Measurements from ENCODE around the gene AUTS2.

The AUTS2 gene

GRCh38 chr7:69701288-69701687, 103.0 kb downstream of the AUTS2 start:
- no peak for DNase-seq (ENCODE audit: low read depth)

DNA sequence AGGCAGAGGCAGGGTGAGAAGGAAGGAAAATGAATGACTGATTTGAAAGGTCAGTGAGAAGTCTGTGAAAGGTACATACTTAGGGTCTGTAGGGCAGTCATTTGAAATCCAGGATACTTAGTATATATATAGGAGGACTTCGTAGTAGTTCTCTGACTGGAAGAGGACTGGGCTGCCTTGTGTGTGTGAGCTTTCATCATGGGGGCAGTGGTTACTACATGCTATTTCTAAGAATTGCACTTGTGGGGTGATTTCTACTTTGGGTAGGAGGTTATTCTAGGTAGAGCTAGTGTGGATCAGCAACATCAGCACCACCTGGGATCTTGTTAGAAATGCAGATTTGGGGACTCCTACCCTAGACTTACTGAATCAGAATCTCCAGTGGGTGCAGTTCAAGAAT, 104.1 kb downstream of the AUTS2 start:
- DNase-seq (ENCODE audit: low read depth) = no peak
- H3K4me3 ChIP-seq (ENCODE audit: low read depth, low read length) = no peak overlapping the region
- no peak for TF ChIP-seq CTCF (IDR thresholded peaks at IDR 0.05; ENCODE audit: insufficient read depth, low read depth, low read length, missing control alignments)

More at GRCh38 chr7:69701288-69701687, 103.0 kb downstream of the AUTS2 start:
- no peak for TF ChIP-seq CTCF (IDR thresholded peaks at IDR 0.05; ENCODE audit: insufficient read depth, low read depth, low read length, missing control alignments)
- no peak overlapping the region for H3K4me3 ChIP-seq (ENCODE audit: low read depth, low read length)

DNA sequence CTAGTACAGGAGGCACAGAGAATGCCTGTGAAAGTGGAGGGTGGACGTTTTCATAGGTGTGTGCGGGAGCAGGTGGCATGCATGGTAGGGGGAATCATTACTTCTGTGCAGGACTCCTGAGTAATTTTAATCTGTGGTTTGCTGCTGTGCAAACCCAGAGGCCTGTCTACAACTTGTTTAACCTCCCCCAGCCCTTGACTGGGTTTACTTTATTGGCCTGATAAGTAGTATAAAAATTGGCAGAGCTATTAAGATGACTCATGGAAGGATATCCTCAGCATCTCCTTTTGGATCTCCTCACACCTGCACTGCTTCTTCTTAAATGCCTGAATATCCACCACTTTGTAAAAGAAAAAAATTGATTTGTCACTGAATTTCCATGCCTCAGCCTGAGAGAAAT, 104.8 kb downstream of the AUTS2 start:
- no peak overlapping the region for H3K4me3 ChIP-seq (ENCODE audit: low read depth, low read length)
- DNase-seq (ENCODE audit: low read depth) = no peak
- no peak for TF ChIP-seq CTCF (IDR thresholded peaks at IDR 0.05; ENCODE audit: insufficient read depth, low read depth, low read length, missing control alignments)

DNA sequence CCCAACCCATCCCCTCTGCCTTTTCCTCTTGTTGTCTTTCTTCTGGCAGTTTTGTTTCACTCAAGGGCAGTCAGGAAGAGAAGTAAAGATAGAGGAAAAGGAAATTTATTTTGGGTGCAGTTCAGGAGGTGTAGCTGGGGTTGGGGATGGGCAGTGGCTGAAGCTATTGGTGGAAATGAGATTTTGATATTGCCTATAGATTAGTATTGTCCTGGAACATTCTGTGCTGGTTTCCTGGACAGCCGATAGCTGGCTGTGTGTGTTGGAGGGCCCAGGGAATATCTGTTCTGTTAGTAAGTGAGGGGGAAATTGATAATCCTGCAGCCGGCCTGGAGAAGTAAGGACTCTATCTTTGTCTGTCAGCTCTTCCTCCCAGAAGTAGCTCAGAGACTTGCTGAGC, 107.8 kb downstream of the AUTS2 start:
- no peak for TF ChIP-seq CTCF (IDR thresholded peaks at IDR 0.05; ENCODE audit: insufficient read depth, low read depth, low read length, missing control alignments)
- no peak for DNase-seq (ENCODE audit: low read depth)
- no peak overlapping the region for H3K4me3 ChIP-seq (ENCODE audit: low read depth, low read length)

- TF ChIP-seq CTCF (IDR thresholded peaks at IDR 0.05; ENCODE audit: insufficient read depth, low read depth, low read length, missing control alignments) = no peak
- no peak for DNase-seq (ENCODE audit: low read depth)
- no peak overlapping the region for H3K4me3 ChIP-seq (ENCODE audit: low read depth, low read length)
Measured at GRCh38 chr7:69708857-69709256, 110.6 kb downstream of the AUTS2 start.

GRCh38 chr7:69710768-69711438, 112.6 kb downstream of the AUTS2 start:
- DNase-seq (ENCODE audit: low read depth) = no peak
- H3K4me3 ChIP-seq (ENCODE audit: low read depth, low read length) = no peak overlapping the region
- TF ChIP-seq CTCF (IDR thresholded peaks at IDR 0.05; ENCODE audit: insufficient read depth, low read depth, low read length, missing control alignments) = no peak
